Measurements from ENCODE around the gene PRC1. TPM values are rescaled to one million over a fixed set of nuclear protein-coding genes. Genes with fewer than 3 reads are reported as not detected.

PRC1 gene
- total RNA-seq, 1 experiment from 2014 or later, result 311 TPM

GRCh38 chr15:90990446-90990845 is 3.9 kb downstream of the PRC1 start:
- DNase-seq (ENCODE audit: low spot score), result no peak

DNA sequence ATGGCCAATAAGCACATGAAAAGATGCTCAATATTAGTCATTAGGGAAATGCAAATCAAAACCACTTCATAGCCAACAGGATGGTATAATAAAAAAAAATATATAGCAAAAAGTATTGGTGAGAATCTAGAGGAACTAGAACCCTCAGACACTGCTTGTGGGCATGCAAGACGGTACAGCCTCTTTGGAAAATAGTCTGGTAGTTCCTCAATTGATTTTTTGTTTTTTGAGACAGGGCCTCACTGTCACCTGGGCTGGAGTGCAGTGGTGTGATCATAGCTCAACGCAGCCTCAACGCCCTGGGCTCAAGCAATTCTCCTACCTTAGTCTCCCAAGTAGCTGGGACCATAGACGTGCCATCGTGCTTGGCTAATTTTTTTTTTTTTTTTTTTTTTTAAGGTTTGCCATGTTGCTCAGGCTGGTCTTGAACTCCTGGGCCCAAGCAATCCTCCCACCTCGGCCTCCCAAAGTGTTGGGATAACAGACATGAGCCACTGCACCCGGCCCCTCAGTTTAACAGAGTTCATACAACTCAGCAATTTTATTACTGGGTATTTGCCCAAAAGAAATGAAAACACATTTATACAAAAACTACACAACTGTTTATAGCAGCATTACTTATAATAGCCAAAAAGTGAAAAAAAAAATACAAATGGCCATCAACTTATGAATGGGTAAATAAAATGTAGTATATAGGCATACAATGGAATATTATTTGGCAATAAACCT is 5.1 kb downstream of the PRC1 start:
- no peak for DNase-seq (ENCODE audit: low spot score)

GRCh38 chr15:90988296-90988695 is 6.0 kb downstream of the PRC1 start:
- DNase-seq (ENCODE audit: low spot score), result no peak

- no peak for DNase-seq (ENCODE audit: low spot score)
Measured at GRCh38 chr15:90987561-90988141, 6.7 kb downstream of the PRC1 start.

DNA sequence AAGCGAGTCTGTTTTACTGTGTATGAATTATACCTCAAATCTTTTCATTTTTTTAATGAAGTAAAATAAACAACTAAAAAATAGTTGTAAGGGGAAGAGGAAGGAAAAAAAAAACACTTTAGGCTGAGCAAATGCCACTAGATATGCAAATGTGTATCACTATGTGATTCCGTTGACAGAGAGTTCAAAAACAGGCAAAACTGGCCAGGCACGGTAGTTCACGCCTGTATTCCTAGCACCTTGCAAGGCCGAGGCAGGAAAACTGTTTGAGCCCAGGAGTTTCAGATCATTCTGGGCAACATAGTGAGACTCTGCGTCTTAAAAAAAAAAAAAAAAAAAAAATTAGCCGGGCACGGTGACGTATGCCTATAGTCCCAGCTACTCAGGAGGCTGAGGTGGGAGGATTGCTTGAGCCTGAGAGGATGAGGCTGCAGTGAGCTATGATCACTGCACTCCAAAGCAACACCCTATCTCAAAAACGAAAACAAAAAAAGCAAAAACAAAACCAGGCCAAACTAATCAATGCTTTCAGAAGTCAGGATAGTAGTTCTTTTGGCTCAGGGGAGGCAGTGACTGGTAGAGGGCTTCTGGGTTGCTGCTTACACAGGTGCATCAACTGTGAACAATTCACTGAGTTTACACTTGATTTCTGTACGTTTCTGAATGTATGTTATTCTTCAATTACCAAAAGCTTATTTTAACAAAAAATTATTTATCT is 7.4 kb downstream of the PRC1 start:
- no peak for DNase-seq (ENCODE audit: low spot score)

- DNase-seq (ENCODE audit: low spot score), result no peak
Measured at GRCh38 chr15:90982135-90982534, 12.2 kb downstream of the PRC1 start.

DNA sequence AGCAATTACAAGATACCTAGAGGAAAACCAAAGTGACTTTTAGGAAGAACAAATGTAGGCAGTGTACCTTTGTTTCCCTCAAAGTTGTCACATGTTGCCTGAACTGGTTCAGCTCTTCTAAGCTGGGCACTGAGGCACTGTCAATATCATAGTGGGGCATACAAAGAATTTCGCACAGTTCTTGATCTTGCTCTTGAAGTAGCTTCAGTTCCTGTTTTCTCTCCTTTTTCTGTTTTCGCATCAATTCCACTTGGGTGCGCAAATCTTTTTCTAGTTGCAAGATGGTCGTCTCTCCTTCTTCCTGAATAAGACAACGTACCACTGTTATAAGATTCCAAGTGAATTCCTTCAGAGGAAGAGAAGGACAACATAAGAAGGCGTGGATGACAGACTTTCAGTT is 12.7 kb downstream of the PRC1 start:
- DNase-seq (ENCODE audit: low spot score), result no peak

DNA sequence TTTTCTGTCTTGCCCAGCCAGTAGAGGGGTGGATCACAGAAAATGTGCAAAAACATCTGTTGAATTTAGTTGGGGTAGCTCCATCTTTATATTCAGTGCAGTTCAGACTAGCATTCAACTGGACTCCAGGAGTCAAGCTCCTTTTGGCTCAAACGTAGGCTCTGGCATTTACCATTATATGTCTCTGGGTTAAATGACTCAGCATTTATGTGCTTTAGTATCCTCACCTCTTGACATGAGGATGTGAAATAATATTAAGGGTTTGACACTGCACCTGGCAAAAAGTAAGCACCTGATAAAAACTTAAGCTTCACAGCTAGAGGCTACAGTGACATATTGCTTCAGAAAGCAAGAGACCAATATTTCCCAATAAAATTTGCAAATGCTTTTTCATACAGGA is 14.8 kb downstream of the PRC1 start:
- no peak for DNase-seq (ENCODE audit: low spot score)

DNA sequence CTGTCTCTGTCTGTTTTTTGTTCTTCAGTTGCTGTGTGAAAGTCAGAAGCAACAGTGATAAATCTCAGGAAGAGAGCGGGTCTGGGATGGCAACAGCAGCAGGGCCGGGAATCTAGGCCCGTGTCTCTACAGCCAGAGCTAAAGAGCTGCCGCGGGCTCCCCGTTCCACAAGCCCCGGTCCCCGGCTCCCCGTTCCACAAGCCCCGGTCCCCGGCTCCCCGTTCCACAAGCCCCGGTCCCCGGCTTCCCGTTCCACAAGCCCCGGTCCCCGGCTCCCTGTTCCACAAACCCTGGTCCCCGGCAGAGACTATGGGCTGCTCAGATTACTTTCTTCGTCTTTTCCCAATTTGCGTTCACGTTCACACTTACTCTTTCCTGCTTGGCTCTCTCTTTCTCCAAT is 20.1 kb downstream of the PRC1 start:
- DNase-seq (ENCODE audit: low spot score), result no peak

GRCh38 chr15:90972133-90972532 is 22.2 kb downstream of the PRC1 start:
- DNase-seq (ENCODE audit: low spot score), result no peak

DNA sequence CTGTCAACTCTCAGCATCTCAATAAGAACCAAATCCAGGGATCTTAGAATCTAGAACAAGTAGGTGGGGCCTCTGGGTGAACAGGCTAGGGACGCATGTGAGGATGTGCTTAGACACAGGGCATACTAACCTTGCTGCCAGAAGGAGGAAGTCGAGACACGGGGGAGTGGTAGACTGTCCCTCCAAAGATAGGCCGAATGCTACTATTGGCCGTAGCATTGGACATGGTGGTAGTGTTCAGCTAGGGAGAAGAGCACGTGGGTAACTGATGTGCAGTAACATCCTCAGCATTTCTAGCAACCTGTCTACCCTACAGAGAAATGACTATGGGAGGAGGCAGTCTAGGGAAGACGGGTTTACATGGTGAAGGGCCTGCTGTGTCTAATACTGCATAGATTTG is 24.1 kb downstream of the PRC1 start:
- no peak for DNase-seq (ENCODE audit: low spot score)

- DNase-seq (ENCODE audit: low spot score), result no peak
Measured at GRCh38 chr15:90968434-90968833, 25.9 kb downstream of the PRC1 start.

- no peak for DNase-seq (ENCODE audit: low spot score)
Measured at GRCh38 chr15:90967206-90967605, 27.1 kb downstream of the PRC1 start.

DNA sequence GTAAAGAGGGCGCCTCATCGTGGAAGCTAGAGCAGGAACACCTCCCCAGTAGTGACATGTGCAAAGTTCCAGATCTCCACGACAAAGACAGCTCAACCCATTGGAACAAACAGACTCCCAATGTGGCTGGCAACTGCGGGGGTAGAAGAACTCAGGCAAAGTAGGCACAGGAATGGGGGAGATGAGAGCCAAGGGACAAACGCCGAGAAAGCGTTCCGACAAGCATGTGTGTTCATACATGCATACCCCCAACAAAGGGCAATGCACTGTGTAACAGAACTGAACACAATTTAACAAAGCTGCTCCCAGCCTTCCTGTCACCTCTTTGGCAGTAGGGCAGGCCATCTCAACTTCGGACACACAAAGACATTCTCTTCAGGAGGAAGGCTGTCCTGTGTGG is 28.1 kb downstream of the PRC1 start:
- DNase-seq (ENCODE audit: low spot score), result no peak

DNA sequence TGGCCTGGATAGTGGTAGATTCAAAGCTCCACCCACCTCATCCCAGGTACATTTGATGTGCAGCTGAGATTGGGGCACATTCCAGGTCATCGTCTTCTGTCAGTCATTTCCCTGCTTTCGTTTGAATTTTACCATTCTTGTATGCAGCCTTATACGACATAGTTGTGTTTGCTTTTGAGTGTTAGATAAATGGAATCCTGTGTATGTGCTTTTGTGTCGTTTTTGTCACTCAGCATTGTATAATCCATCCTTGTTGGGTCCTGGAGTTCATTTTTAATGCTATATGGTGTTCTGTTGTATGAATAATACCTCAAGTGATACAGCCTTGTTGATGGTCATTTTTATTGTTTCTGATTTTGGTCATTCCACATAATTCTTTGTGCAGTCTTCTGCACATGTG is 32.3 kb downstream of the PRC1 start:
- DNase-seq (ENCODE audit: low spot score), result no peak

DNA sequence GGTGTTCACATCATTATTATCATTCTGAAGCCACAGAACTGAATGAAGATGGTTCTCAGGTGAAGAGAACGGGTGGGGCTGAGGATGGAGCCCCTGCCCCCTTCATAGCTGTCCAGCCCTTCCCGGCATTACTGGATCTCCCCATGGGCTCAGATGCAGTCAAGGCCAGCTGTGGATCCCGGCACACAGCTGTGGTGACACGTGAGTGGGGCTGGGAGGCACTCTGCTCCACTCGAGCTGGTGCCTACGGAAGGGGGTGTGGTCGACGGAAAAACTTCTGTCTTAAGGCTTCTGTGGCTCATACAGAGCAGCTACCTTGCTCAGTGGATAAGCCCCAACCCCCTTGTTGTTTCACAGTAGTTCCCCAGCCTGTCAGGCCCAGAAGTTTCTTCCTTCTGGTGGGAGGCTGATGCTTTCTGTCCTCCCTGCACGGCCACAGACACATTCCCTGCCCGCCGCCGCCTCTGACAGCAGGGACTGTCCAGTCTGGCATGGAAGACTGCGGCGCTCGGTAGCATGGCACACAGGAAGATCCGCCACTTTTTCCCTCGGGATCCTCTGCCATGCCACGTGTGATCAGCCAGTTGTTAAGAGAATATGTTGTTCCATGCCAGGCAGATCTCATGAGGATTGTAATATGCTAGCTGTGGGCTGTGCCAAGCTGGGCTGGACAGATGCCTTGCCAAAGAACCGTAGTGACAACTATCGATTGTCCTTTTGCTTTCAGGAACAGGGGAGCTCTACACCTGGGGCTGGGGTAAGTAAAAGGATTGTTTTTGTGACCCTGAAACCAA is 33.8 kb downstream of the PRC1 start:
- DNase-seq (ENCODE audit: low spot score), result no peak

DNA sequence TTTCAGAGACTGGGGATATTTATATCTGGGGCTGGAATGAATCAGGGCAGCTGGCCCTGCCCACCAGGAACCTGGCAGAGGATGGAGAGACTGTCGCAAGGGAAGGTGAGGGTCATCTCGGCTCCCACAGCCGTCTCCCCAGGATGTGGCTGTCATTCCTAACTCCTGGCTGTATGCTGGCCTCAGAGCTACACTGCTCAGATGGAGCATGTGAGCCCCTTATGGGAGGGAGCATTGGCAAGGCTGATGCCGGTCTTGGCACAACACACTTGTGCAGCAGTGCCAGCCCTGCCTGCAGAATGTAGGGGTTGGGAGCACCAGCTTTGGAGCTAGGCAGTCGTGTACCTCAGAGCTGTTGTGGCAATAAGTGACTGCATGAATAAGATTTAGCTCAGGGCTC is 34.4 kb downstream of the PRC1 start:
- DNase-seq (ENCODE audit: low spot score), result no peak

DNA sequence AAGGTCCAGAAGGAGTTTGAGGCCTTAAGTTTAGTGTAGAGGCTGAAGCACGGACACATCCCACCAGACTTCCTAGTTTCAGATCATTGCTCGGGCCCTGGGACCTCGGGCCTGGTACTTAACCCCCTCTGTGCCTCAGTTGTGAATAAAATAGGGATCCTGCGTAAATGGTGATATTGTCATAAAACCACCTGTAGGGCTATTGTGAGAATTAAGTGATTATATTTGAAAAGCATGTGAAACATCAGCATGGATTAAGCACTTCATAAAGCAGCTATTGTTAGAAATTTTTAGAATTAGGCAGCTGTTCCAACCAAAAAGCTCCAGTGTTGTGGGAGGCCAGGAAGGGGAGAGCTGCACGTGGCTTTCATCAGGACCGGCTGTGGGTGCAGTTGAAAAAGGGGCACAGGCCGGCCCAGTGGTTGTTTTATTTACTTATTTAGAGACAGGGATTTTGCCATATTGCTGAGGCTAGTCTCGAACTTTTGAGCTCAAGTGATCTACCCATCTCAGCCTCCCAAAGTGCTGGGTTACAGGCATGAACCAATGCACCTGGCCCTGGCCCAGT is 35.2 kb downstream of the PRC1 start:
- DNase-seq (ENCODE audit: low spot score), result no peak

- no peak for DNase-seq (ENCODE audit: low spot score)
Measured at GRCh38 chr15:90957791-90958190, 36.5 kb downstream of the PRC1 start.

- DNase-seq (ENCODE audit: low spot score), result no peak
Measured at GRCh38 chr15:90957031-90957790, 37.1 kb downstream of the PRC1 start.
